NCI-H2081 treated with DMSO at 0.1 percent for 48 hours (cell line): ENCODE measurements around the gene ARHGEF11.
"Not testable (repeated sequence)": the region's sequence is repeated elsewhere in the genome, so short reads cannot be mapped to it uniquely, and the experiment has no call there.

ENCODE experiments used
- DNase-seq: peaks from one replicate; lab custom pipeline; 2025; lab: John Stamatoyannopoulos, UW

ARHGEF11 gene, protein sequence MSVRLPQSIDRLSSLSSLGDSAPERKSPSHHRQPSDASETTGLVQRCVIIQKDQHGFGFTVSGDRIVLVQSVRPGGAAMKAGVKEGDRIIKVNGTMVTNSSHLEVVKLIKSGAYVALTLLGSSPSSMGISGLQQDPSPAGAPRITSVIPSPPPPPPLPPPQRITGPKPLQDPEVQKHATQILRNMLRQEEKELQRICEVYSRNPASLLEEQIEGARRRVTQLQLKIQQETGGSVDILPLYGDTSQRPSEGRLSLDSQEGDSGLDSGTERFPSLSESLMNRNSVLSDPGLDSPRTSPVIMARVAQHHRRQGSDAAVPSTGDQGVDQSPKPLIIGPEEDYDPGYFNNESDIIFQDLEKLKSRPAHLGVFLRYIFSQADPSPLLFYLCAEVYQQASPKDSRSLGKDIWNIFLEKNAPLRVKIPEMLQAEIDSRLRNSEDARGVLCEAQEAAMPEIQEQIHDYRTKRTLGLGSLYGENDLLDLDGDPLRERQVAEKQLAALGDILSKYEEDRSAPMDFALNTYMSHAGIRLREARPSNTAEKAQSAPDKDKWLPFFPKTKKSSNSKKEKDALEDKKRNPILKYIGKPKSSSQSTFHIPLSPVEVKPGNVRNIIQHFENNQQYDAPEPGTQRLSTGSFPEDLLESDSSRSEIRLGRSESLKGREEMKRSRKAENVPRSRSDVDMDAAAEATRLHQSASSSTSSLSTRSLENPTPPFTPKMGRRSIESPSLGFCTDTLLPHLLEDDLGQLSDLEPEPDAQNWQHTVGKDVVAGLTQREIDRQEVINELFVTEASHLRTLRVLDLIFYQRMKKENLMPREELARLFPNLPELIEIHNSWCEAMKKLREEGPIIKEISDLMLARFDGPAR (N-terminal part only)

DNA sequence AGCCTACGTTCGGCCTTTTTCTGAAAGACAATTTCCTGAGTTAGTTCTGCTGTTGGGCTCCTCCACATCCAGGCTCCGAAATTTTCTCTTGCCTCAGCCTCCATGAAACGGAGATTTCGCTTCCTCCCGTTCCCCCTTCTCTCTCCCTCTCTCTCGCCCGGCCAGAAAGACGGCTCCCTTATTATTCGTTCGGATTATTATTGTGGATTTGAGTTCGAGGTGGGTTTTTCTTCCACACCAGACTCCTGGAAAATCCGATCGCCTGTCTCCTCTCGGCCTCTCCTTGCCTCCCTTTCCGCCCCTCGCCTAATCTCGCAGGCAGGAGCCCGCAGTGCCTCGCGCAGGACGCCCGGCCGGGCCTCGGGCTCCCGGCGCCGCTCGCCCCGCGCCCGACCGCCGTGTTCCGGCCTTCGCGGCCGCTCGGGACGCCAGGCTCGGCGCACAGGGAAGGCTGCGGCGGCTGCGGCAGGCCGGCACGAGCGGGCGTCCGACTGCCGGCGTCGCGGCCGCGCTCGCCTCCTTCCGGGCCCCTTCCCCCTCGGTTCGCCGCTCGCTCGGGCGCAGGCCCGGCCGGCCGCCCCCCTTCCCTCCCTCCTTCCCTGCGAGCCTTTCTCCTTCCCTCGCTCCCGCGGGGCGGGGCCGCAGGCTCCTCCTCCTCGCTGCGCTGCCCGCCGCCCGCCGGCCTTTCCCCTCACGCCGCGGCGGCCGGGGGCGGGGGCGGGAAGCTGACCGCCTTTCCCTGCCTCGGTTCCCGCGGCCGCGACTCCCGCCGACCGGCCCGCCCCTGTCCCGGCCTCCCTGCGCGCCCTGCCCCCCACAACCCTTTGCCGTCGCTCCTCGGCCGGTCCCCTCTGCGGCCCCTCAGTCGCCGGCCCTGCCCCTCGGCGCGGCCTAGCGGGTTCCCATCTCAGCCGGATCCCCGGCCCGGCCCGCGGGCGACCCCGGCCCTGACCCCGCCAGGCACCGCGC is at the start of gene ARHGEF11:
Gene ARHGEF11, minus strand, starts transcription at position 493 of the 969 bp plus-strand sequence. CDS start 1,412 bp downstream, outside the sequence.
- DNase-seq, result peak; percentile 34

GRCh38 chr1:157095091-157095490 is 49.5 kb upstream of the ARHGEF11 start:
- no peak for DNase-seq

- DNase-seq, result no peak
Measured at GRCh38 chr1:157092831-157093230, 47.3 kb upstream of the ARHGEF11 start.

DNA sequence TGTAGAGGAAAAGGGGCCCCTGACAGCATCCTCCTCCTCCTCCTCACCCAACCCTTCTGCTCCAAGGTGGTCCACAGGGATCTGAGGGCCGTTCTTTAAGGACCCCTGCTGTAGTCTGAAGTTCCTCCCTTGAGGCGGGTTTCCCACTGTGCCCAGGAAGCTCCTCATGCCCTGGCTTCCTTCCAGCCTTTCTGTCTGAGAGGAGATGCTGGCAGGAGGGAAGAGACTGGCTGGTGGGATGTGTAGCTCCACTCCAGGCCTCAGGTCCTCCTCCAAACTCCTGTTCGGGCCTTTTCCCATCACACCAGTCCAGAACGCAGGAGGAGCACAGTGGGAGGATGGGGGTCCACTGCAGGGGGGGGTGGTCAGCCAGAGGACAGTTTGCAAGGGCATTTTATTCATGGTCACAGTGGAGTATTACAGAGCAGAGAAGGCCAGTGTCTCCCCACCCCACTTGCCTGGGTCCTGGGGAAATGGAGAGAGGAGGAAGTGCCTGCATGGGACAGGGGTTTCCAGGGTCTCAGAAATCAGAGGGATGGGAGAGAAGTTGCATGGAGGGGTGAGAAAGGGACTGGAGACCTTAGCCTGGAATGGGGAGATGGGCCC is 46.2 kb upstream of the ARHGEF11 start:
- no peak for DNase-seq

GRCh38 chr1:157091186-157091585 is 45.6 kb upstream of the ARHGEF11 start:
- no peak for DNase-seq

- no peak for DNase-seq
Measured at GRCh38 chr1:157090771-157091170, 45.2 kb upstream of the ARHGEF11 start.

GRCh38 chr1:157090196-157090647 is 44.7 kb upstream of the ARHGEF11 start:
- DNase-seq, result no peak

GRCh38 chr1:157089789-157090188 is 44.2 kb upstream of the ARHGEF11 start:
- DNase-seq, result no peak

DNA sequence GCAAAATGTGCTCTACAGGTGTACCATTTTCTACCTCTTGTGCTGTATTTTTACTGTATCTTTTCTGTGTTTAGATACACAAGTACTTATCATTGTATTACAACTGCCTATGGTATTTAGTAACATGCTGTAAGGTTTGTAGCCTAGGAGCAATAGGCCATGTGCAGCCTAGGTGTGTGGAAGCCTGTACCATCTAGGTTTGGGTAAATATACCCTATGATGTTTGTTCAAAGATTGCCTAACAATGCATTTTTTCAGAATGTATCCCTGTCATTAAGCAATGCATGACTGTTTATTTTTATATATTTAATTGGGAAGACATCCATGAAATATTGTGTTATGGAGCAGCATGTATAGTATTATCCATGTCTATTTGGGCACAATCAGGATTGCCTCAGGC is 43.1 kb upstream of the ARHGEF11 start:
- DNase-seq, result no peak

DNA sequence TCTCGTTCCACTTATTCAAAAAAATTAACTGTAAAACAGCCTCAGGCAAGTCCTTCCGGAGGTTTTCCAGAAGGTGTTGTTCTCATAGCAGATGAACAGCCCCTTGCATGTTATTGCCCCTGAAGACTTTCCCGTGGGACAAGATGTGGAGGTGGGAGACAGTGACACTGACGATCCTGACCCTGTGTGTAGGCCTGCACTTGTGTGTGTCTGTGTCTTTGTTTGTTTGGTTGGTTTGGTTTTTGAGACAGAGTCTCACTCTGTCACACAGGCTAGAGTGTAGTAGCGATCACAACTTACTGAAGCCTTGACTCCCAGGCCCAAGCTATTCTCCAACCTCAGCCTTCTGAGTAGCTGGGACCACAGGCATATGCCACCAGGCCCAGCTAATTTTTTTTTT is 41.5 kb upstream of the ARHGEF11 start:
- DNase-seq, result no peak

- DNase-seq, result no peak
Measured at GRCh38 chr1:157086299-157086698, 40.8 kb upstream of the ARHGEF11 start.

DNA sequence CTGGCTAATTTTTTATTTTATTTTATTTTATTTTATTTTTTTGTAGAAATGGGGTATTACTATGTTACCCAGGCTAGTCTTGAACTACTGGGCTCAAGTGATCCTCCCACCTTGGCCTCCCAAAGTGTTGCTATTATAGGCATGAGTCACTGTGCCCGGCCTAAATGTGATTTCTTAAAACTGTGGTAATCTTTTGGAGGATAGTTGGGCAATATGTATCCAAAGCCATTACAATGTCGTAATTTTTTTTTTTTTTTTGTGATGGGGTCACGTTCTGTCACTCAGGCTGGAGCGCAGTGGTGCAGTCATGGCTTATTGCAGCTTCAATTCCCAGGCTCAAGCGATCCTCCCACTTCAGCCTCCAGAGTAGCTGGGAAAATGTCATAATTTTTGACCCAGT is 39.9 kb upstream of the ARHGEF11 start:
- no peak for DNase-seq

DNA sequence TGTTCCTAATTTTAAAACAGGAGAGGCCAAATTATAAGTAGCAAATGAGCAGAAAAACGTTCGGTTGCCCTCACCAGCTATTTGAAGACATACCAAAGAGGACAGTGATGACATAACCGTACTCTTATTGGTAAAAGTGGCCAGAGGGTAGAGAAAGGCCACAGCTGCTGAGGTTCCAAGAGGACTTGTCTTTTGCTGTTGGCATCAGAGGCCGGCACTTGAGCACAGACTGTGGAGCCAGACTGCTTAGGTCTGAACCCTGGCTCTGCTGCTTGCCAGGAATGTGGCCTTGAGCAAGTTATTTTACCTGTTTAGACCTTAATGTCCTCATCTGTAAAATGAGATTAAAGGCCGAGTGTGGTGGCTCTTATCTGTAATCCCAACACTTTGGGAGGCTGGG is 39.2 kb upstream of the ARHGEF11 start:
- no peak for DNase-seq

DNA sequence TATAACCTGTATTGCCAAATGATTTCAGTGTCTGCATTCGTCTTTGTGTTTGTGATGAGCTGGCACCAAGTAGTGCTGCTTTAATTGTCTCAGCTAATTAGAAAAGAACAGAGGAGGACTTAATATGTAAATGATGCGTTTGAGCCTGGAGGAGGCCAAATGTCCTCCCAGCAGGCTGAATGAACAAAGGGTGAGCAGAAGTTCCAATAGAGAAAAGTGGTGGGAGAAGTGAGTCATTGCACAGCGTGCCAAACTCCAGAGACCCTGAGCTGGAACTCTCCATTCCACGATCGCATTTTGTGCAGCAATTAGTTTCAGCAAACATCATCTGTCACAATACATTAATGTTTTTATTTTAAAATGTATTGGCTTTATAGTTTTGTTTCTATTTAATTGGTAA is 36.2 kb upstream of the ARHGEF11 start:
- no peak for DNase-seq

GRCh38 chr1:157080714-157081113 is 35.2 kb upstream of the ARHGEF11 start:
- no peak for DNase-seq

DNA sequence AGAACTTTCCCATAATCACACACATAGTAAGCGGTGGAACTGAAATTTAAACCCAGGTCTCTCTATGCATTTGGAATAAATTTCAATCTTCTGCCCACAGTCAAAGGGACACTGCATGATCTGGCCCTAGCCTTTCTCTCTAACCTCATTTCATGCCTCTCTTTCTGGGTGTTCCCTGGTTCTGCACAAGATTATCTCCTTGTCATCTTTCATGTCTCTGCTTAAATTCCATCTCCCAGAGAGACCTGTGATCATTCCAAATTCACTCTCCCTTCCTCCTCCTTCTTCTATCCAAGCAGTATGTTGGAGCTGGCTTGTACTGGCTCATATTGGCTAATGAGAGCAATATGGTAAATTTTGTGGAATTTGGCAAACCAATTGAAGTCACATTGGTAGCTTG is 31.9 kb upstream of the ARHGEF11 start:
- DNase-seq, result no peak

DNA sequence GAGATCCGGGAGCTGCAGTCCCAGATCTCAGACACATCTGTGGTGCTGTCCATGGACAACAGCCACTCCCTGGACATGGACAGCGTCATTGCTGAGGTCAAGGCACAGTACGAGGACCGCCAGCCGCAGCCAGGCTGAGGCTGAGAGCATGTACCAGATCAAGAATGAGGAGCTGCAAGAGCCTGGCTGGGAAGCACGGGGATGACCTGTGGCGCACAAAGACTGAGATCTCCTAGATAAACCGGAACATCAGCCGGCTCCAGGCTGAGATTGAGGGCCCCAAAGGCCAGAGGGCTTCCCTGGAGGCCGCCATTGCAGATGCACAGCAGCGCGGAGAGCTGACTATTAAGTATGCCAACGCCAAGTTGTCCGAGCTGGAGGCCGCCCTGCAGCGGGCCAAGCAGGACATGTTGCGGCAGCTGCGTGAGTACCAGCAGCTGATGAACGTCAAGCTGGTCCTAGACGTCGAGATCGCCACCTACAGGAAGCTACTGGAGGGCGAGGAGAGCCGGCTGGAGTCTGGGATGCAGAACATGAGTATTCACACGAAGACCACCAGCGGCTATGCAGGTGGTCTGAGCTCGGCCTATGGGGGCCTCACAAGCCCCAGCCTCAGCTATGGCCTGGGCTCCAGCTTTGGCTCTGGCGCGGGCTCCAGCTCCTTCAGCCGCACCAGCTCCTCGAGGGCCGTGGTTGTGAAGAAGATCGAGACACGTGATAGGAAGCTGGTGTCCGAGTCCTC is 28.6 kb upstream of the ARHGEF11 start:
- DNase-seq, result no peak

GRCh38 chr1:157069601-157070000 is 24.1 kb upstream of the ARHGEF11 start:
- no peak for DNase-seq

GRCh38 chr1:157059241-157059640 is 13.7 kb upstream of the ARHGEF11 start:
- DNase-seq, result not testable (repeated sequence)

- DNase-seq, result no peak
Measured at GRCh38 chr1:157056269-157056668, 10.7 kb upstream of the ARHGEF11 start.

DNA sequence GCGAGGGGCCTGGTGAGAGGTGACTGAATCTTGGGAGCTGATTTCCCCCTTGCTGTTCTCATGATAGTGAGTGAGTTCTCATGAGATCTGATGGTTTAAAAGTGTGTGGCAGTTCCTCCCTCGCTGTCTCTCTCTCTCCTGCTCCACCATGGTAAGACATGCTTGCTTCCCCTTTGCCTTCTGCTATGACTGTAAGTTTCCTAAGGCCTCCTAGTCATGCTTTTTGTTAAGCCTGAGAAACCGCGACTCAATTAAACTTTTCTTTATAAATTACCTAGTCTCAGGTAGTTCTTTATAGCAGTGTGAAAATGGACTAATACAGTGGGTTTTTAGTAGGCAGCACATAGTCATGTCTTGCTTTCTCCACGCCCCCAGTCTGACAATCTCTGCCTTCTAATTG is 10.2 kb upstream of the ARHGEF11 start:
- not testable (repeated sequence) for DNase-seq
